GM15510 (cell line): ENCODE results near the gene RPUSD2.

Source experiments
- POLR2A ChIP-seq: IDR thresholded peaks from 3 replicates; pipeline ENCODE4 v1.6.1; 2011; ENCODE audit warnings: borderline replicate concordance; ENCODE audit not compliant: insufficient read length; ENCODE audit errors: extremely low read depth

Gene RPUSD2

DNA sequence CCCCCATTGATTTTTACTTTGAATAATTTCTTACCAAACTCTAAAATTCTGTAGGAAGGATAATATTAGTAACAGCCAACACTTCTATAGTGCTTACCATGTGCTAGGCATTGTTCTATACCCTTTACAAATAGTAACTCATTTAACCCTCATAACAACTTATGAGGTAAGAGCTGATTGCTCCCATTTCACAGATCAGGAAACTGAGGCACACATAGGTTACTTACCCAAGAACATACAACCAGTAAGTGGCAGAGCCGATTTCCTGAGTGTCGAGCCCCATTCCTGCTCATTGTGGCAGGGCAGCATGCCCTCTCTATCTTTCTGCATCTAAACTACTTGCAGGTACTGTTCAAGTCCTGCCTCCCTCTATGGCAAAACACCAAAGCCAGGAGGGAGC is 13.2 kb upstream of the RPUSD2 start:
- no peak for TF ChIP-seq POLR2A

DNA sequence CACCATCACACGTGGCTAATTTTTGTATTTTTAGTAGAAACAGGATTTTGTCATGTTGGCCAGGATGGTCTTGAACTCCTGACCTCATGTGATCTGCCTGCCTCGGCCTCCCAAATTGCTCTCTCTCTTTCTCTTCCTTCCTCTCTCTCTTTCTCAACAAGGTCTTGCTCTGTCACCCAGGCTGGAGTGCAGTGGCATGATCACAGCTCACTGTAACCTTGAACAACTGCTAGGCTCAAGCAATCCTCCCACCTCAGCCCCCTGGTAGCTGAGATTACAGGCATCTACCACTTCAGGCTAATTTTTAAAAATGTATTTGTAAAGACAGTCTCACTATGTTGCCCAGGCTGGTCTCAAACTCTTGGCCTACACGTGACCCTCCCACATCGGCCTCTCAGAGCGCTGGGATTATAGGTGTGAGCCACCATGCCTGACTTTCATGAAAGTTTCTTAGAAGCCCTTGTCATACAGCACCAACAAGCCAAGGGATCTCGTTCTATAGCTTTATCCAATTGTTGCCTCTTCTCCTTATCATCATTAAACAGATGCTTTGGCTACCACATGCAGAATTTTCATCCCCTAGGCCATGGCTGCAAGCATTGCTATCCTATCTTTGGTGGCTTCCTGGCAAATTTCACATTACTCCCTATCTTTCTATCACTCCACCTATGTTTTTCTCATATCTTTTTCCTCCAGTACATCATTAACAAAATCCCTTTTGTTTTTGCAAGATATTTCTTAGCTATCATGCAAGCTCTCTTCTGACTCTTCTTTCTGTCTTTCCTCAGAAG is 10.0 kb upstream of the RPUSD2 start:
- no peak for TF ChIP-seq POLR2A

DNA sequence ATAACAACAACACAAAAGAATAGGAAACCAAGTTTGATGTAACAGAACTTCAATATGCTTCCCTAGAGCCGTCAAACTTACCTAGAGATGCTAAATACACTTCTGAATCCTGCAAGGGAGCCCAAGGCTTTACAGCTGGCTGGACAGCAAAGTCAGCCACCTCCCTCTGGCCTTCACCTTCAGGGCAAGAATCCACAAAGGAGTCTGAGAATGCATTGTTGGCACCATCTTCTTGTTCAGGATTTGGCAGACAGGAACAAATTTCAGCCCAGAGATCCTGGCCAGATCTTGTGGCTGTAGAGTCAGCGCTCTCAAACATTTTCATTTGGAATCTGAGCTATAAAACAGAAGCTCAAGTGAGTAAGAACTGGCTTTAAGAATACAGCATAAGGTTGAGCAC is 6.4 kb upstream of the RPUSD2 start:
- no peak for TF ChIP-seq POLR2A

DNA sequence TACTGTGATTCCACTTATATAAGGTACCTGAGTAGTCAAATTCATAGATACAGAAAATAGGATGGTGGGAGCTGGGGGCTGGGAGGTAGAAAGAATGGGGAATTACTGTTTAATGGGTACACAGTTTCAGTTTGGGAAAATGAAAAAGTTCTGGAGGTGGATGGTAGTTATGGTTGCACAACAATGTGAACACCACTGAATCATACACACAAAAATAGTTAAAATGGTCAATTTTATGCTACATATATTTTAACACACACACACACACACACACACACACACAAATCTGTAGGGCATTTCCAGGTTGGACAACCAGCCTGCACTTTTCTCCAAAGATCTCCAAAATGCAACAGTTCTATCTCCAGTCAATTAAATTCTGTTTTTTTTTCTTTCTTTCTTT is 5.7 kb upstream of the RPUSD2 start:
- TF ChIP-seq POLR2A: no peak

DNA sequence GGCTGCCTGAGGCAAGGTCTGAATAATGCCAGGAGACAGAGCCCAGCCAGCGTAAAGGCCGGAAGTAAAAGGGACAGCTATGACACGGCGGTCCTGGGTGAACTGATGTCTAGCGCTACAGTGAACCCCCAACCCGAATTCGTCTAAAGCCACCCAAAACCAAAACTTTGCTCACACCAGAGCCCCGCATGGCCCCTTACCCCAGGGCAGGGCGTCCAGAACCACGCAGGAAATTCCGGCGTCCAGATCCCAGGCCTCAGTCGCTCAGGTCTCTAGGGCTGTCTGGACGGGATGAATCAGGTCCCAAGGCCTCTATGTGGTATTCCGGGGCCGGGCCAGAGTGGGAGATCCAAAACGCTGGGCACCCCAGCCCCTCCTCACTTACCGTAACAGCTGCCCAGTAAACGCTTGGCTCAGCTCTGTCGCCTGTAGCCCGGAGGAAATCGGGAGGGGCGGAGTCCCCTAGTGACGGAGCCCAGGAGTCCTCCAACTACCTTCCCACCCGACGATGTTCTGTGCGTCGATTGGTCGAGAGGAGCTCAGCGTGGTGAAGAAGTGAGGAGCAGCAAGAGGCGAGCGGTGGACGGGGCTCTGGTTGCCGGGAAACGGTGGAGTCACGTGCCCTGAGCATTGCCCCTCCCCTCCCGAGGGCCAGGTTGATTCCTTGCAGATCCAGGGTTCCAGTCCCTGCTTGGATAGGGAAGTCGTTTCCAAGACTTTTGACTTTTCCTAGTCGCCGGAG is 4.3 kb upstream of the RPUSD2 start, which contains the start of gene CCDC32:
Gene CCDC32 (minus strand): TSS at position 452 of the 742 bp plus-strand sequence. CDS start 2,027 bp downstream, outside the sequence.
- peak; percentile 89 for TF ChIP-seq POLR2A

DNA sequence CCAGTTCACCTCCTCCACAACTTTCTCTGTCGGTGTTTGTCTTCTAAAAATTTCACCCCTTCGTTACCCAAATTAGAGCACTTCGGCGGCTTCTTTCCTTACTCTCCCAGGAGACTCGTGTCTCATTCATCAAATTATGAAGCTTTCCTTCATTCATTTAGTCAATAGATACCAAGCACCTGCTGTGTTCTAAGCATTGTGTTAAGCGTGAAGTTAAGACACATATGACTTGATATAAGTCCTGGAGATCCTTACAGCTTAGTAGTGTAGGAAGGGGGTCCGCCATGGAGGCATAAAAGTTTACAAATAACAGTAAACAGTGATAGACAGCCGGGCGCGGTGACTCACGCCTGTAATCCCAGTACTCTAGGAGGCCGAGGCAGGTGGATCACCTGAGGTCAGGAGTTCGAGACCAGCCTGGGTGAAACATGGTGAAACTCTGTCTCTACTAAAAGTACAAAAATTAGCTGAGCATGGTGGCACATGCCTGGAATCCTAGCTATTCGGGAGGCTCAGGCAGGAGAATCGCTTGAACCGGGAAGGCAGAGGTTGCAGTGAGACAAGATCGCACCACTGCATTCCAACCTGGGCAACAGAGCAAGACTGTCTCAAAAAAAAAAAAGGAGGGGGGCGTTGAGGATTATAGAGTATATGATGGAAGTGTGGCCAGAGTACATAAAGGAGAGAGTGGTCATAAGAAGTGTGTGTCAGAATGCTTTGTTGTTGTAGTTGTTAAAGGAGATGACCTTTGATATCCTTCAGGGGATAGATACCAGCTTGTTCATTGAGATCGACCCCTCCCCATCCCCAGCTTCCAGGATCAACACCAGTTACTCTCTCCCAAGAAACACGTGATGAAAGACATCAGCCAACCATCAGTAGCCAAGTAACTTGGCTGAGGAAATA is 3.5 kb upstream of the RPUSD2 start:
- TF ChIP-seq POLR2A: no peak

DNA sequence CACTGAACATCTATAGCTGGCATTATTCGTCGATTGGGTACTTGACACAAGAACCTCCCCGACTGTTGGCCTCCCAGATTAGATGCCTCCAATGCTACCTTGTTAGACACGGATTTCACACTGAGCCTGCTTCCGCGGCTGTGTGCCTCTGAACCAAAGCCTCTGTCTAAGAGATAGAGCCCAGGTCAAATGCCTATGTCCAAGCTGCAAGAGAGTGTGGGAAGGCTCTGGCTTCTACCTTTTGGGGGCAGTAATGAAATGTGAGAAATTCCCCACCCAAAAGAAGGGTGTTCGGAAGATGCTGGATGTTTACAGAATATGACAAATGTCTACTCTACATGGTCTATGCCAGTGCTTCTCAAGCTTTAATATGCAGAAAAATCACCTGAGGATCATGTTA is 2.0 kb upstream of the RPUSD2 start:
- TF ChIP-seq POLR2A: no peak

DNA sequence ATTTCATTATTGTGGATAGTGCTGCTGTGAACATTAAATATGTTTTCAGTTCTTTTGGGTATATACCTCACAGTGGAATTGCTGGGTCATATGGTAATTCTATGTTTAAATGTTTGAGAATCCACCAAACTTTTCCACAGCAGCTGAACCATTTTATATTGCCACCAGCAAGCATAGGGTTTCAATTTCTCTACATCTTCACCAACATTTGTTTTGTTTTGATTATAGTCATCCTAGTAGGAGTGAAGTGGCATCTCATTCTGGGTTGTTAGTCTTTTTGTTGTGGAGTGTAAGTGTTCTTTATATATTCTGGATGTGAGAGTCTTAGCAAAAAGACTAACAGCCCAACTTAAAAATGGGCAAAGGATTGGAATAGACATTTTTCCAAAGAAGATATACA is 6.0 kb downstream of the RPUSD2 start:
- no peak for TF ChIP-seq POLR2A

DNA sequence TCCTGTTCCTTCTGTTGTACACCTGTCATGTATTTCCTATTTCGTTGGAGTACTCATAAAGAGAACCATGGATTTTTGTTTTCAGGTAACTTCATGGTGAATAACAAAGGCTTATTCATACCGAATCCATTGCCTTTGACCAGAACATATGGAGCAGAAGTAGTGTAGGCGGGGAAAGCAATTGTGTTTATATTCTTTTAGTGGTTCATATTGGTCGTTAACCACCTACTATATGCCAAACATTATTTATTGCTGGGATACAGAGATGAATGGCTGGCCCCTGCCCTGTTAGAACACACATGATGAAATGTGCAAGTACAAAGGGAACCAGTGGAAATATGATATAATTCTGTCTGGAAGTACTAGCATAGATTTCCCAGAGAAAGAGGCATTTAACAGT is 9.8 kb downstream of the RPUSD2 start:
- TF ChIP-seq POLR2A: no peak

DNA sequence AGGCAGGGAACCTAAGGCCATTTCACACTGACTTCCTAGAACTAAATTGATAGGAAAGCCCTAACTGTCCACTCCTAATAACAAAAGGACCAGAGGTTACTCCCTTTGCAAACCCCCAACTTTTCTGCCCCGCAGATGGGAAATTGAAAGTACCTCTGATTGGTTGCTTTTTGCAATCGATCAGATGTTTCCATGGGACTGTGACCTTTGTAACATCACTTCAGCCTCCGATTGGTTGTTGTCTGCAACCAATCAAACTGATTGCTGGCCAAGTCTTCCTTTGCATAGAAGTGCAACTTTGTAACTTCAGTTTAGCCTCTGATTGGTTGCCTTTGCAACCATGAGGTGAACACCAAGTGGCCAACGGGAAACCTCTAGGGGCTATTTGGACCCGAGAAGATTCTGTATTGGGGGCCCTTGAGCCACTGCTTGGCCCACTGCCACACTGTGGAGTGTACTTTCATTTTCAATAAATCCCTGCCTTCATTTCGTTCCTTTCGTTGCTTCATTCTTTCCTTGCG is 13.7 kb downstream of the RPUSD2 start:
- TF ChIP-seq POLR2A: no peak

DNA sequence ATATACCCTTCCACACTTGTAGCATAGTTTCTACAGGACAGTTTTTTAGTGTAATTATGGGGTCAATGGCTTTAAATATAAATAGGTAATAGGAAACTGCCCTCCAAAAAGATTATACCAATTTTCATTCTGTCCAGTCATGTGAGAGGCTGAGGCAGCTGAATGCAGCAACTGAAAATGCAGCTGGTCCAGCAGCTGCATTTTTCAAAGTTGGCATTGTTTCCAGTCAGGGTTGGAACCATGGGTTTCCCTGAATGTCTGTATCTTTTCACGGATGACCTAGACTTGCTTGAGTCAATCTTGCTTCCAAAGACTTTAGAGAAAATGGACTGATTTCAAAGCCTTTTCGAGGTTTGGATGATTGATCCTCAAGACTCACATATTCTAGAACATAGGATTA is 15.1 kb downstream of the RPUSD2 start:
- no peak for TF ChIP-seq POLR2A

DNA sequence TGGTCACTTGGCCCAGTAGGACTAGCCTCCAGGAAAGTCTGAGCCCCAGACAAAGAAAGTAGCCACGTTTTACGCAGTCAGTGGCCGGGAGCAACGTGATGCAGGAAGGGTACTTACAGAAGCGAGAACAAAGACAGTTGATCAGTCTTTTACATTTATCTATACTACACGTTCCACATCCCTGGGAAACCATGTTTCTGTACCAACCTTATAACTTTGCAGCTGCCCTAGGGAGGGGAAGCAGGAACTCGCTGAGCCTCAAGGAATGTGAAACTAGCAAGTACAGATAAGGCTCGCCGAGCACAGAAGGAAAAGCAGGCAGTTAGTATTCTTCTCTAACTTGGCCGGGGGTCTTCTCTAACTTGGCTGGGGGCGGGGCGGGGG is 21.6 kb downstream of the RPUSD2 start:
- no peak for TF ChIP-seq POLR2A

DNA sequence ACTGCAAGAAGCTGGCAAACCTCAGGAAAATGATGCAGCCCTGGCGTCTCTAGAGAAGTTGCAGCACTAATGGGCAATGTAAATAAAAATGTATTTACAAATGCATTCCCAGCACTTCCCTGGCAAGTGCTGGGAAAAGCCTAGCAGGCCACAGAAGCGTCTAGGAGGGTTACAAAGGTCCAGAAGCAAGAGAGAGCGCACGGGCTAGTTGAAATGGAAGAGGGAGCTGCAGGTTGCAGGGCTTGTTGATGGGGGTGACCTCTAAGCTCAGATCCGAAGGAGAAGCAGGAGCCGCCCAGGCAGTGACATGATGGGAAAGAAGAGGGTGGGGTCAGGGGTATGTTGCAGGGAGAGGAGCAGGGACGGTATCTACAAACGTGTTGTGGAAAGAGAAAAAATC is 22.3 kb downstream of the RPUSD2 start:
- no peak for TF ChIP-seq POLR2A

DNA sequence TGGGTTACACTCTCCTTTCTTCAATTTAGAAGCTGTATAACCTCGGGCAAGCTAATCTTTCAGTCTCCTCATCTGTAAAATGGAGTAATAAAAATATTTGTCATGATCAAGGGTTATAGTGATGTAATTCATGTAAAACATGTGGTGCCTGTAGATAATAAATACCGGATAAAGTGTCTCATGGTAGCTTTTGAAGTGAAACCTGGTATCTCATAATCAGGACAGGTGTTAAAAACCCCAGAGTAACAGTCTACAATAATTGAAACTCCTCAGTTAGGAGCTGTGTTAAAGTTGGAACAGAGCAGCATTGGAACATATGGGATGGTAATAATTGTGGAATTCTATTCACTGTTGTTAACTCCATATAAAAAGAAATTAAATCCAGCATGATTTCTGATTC is 24.1 kb downstream of the RPUSD2 start:
- TF ChIP-seq POLR2A: no peak
